ENCODE results near the gene MRPL48. TPM values are rescaled to one million over a fixed set of nuclear protein-coding genes. Genes with fewer than 3 reads are reported as not detected.

Gene MRPL48
- total RNA-seq, 1 donor from 2014 or later = 29.3 TPM

GRCh38 chr11:73814812-73815211 lies 27.1 kb downstream of the MRPL48 start:
- no peaks in the 10 kb centered on the region for H3K27me3 Mint-ChIP-seq (ENCODE audit: low read depth)

GRCh38 chr11:73818846-73819245 lies 31.2 kb downstream of the MRPL48 start:
- H3K9me3 Mint-ChIP-seq = peaks cover 3% of the 10 kb centered on the region
- H3K4me3 Mint-ChIP-seq = no peak overlapping the region
- no peak for DNase-seq (ENCODE audit: low spot score in 2 of 2, unreplicated experiment in 2 of 2)
- no peaks in the 10 kb centered on the region for H3K4me1 Mint-ChIP-seq
- no peak overlapping the region for H3K27ac Mint-ChIP-seq
- peaks cover 19% of the 10 kb centered on the region for H3K36me3 Mint-ChIP-seq
- no peak for TF ChIP-seq CTCF (IDR thresholded peaks at IDR 0.05; ENCODE audit: unreplicated experiment)
- no peaks in the 10 kb centered on the region for H3K27me3 Mint-ChIP-seq (ENCODE audit: low read depth)

More at GRCh38 chr11:73814812-73815211, 27.1 kb downstream of the MRPL48 start:
- H3K36me3 Mint-ChIP-seq = peaks cover 12% of the 10 kb centered on the region
- H3K9me3 Mint-ChIP-seq = no peaks in the 10 kb centered on the region
- TF ChIP-seq CTCF (IDR thresholded peaks at IDR 0.05; ENCODE audit: unreplicated experiment) = no peak
- no peak overlapping the region for H3K27ac Mint-ChIP-seq
- no peak overlapping the region for H3K4me3 Mint-ChIP-seq
- no peaks in the 10 kb centered on the region for H3K4me1 Mint-ChIP-seq
- no peak for DNase-seq (ENCODE audit: low spot score in 2 of 2, unreplicated experiment in 2 of 2)

GRCh38 chr11:73830261-73830660 lies 42.6 kb downstream of the MRPL48 start:
- H3K27me3 Mint-ChIP-seq (ENCODE audit: low read depth) = no peaks in the 10 kb centered on the region
- H3K4me1 Mint-ChIP-seq = no peaks in the 10 kb centered on the region
- TF ChIP-seq CTCF (IDR thresholded peaks at IDR 0.05; ENCODE audit: unreplicated experiment) = no peak
- no peak overlapping the region for H3K27ac Mint-ChIP-seq
- no peak overlapping the region for H3K4me3 Mint-ChIP-seq
- DNase-seq (ENCODE audit: low spot score in 2 of 2, unreplicated experiment in 2 of 2) = no peak
- H3K9me3 Mint-ChIP-seq = no peaks in the 10 kb centered on the region
- H3K36me3 Mint-ChIP-seq = peaks cover 15% of the 10 kb centered on the region

- DNase-seq (ENCODE audit: low spot score in 2 of 2, unreplicated experiment in 2 of 2) = no peak
- Mint-ChIP-seq H3K27me3 (ENCODE audit: low read depth) (no peaks in the 10 kb centered on the region), H3K36me3 (peaks cover 9% of the 10 kb centered on the region), H3K4me3 (no peak overlapping the region), H3K27ac (no peak overlapping the region), H3K9me3 (no peaks in the 10 kb centered on the region), H3K4me1 (no peaks in the 10 kb centered on the region)
- no peak for TF ChIP-seq CTCF (IDR thresholded peaks at IDR 0.05; ENCODE audit: unreplicated experiment)
Measured at GRCh38 chr11:73833067-73833466, 45.4 kb downstream of the MRPL48 start.

GRCh38 chr11:73838443-73839122 lies 50.9 kb downstream of the MRPL48 start:
- no peak for TF ChIP-seq CTCF (IDR thresholded peaks at IDR 0.05; ENCODE audit: unreplicated experiment)
- H3K27me3 Mint-ChIP-seq (ENCODE audit: low read depth) = no peaks in the 10 kb centered on the region
- H3K4me3 Mint-ChIP-seq = no peak overlapping the region
- H3K27ac Mint-ChIP-seq = peak overlapping the region; percentile 17
- peaks cover 15% of the 10 kb centered on the region for H3K36me3 Mint-ChIP-seq
- DNase-seq (ENCODE audit: low spot score in 2 of 2, unreplicated experiment in 2 of 2) = no peak
- H3K4me1 Mint-ChIP-seq = no peaks in the 10 kb centered on the region
- H3K9me3 Mint-ChIP-seq = no peaks in the 10 kb centered on the region

GRCh38 chr11:73839123-73839457 lies 51.4 kb downstream of the MRPL48 start:
- Mint-ChIP-seq H3K27me3 (ENCODE audit: low read depth) (no peaks in the 10 kb centered on the region), H3K36me3 (peaks cover 13% of the 10 kb centered on the region), H3K9me3 (no peaks in the 10 kb centered on the region), H3K4me3 (no peak overlapping the region), H3K4me1 (no peaks in the 10 kb centered on the region), H3K27ac (no peak overlapping the region)
- no peak for TF ChIP-seq CTCF (IDR thresholded peaks at IDR 0.05; ENCODE audit: unreplicated experiment)
- DNase-seq (ENCODE audit: low spot score in 2 of 2, unreplicated experiment in 2 of 2) = no peak

Data from mesothelial cell of epicardium (in vitro differentiated cells).